Measurements from ENCODE around the gene DHRS12.

Gene DHRS12

DNA sequence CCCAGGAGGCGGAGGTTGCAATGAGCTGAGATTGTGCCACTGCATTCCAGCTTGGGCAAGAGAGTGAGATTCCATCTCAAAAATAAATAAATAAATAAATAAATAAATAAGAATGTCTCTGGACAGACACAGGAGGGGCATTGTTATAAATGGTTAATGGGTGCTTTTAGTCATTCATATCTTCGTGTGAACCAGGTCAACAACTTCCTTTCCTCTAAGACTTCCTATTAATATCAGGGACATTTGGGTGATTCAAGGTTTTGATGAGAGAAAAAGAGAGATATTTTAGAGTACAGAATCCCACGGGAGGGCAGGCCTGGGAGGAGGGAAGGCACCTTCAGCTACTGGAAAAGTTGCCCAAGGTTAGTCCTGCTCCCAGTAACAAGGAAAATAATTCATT is 23.9 kb downstream of the DHRS12 start:
- Histone ChIP-seq H4K20me1 (ENCODE audit: insufficient read depth, low read length) (no peaks in the 10 kb centered on the region), H3K36me3 (ENCODE audit: insufficient read depth, low read length) (no peaks in the 10 kb centered on the region), H3K9me3 (ENCODE audit: insufficient read depth, low read length, severe bottlenecking) (no peaks in the 10 kb centered on the region), H3K79me2 (ENCODE audit: insufficient read depth, low read length) (no peaks in the 10 kb centered on the region), H3K4me1 (ENCODE audit: insufficient read depth, low read length) (no peaks in the 10 kb centered on the region), H3K4me2 (ENCODE audit: insufficient read depth, low read length) (no peak overlapping the region), H3K27me3 (ENCODE audit: insufficient read depth, low read length, poor library complexity) (no peaks in the 10 kb centered on the region), H3K4me3 (ENCODE audit: low read depth in 1 of 2, low read length in 2 of 2) (no peak overlapping the region), H2AFZ (ENCODE audit: low read depth, low read length) (no peak overlapping the region), H3K9ac (ENCODE audit: low read depth, low read length) (no peak overlapping the region), H3K27ac (ENCODE audit: low read length) (no peak overlapping the region)
- DNase-seq (no peak), ATAC-seq (ENCODE audit: insufficient read depth, low read depth) (no peak)
- TF ChIP-seq CTCF (IDR thresholded peaks at IDR 0.05; ENCODE audit: borderline replicate concordance, extremely low read depth, low read length, poor library complexity, severe bottlenecking) (no peak), EZH2 (IDR thresholded peaks at IDR 0.05; ENCODE audit: borderline replicate concordance, low read depth, low read length, severe bottlenecking) (no peak)

DNA sequence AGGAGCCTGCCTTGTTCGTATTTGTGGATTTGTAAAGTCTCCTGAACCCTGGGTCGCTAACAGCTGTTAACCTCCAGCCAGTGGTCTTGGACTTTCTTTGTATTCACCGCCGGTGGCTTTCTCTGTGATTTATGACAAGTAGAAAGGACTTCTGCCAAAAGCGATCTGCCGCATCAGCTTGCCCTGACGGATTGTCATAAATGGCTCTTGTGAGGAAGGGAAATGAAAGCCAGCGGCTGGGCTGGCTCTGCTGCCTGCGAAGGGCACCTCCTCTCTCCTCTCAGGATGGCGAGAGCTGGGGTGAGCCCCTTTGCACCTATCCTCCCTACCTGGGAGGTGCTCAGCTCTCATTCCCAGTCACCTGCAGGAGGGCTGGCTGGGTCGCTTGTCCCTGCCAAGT is 25.6 kb downstream of the DHRS12 start:
- TF ChIP-seq EZH2 (IDR thresholded peaks at IDR 0.05; ENCODE audit: borderline replicate concordance, low read depth, low read length, severe bottlenecking) = no peak

GRCh38 chr13:51777921-51778320 is 26.0 kb downstream of the DHRS12 start:
- H3K4me1 ChIP-seq (ENCODE audit: insufficient read depth, low read length) = no peaks in the 10 kb centered on the region
- H3K4me2 ChIP-seq (ENCODE audit: insufficient read depth, low read length) = no peak overlapping the region
- no peaks in the 10 kb centered on the region for H3K79me2 ChIP-seq (ENCODE audit: insufficient read depth, low read length)
- no peak overlapping the region for H2AFZ ChIP-seq (ENCODE audit: low read depth, low read length)
- no peak overlapping the region for H3K4me3 ChIP-seq (ENCODE audit: low read depth in 1 of 2, low read length in 2 of 2)
- no peak for DNase-seq
- no peaks in the 10 kb centered on the region for H4K20me1 ChIP-seq (ENCODE audit: insufficient read depth, low read length)
- no peak overlapping the region for H3K27ac ChIP-seq (ENCODE audit: low read length)
- no peaks in the 10 kb centered on the region for H3K27me3 ChIP-seq (ENCODE audit: insufficient read depth, low read length, poor library complexity)
- no peak for ATAC-seq (ENCODE audit: insufficient read depth, low read depth)
- no peaks in the 10 kb centered on the region for H3K9me3 ChIP-seq (ENCODE audit: insufficient read depth, low read length, severe bottlenecking)
- TF ChIP-seq EZH2 (IDR thresholded peaks at IDR 0.05; ENCODE audit: borderline replicate concordance, low read depth, low read length, severe bottlenecking) (no peak), CTCF (IDR thresholded peaks at IDR 0.05; ENCODE audit: borderline replicate concordance, extremely low read depth, low read length, poor library complexity, severe bottlenecking) (no peak)
- H3K9ac ChIP-seq (ENCODE audit: low read depth, low read length) = no peak overlapping the region
- H3K36me3 ChIP-seq (ENCODE audit: insufficient read depth, low read length) = no peaks in the 10 kb centered on the region

More for the DNA sequence above, 25.6 kb downstream of the DHRS12 start:
- DNase-seq (no peak), ATAC-seq (ENCODE audit: insufficient read depth, low read depth) (no peak)
- H3K27ac ChIP-seq (ENCODE audit: low read length) = no peak overlapping the region
- no peaks in the 10 kb centered on the region for H3K4me1 ChIP-seq (ENCODE audit: insufficient read depth, low read length)
- no peaks in the 10 kb centered on the region for H3K79me2 ChIP-seq (ENCODE audit: insufficient read depth, low read length)
- no peak overlapping the region for H2AFZ ChIP-seq (ENCODE audit: low read depth, low read length)
- H3K4me2 ChIP-seq (ENCODE audit: insufficient read depth, low read length) = no peak overlapping the region
- no peaks in the 10 kb centered on the region for H3K36me3 ChIP-seq (ENCODE audit: insufficient read depth, low read length)
- no peak overlapping the region for H3K9ac ChIP-seq (ENCODE audit: low read depth, low read length)
- H3K27me3 ChIP-seq (ENCODE audit: insufficient read depth, low read length, poor library complexity) = no peaks in the 10 kb centered on the region
- no peaks in the 10 kb centered on the region for H3K9me3 ChIP-seq (ENCODE audit: insufficient read depth, low read length, severe bottlenecking)
- no peaks in the 10 kb centered on the region for H4K20me1 ChIP-seq (ENCODE audit: insufficient read depth, low read length)
- no peak overlapping the region for H3K4me3 ChIP-seq (ENCODE audit: low read depth in 1 of 2, low read length in 2 of 2)

GRCh38 chr13:51776179-51776578 is 27.8 kb downstream of the DHRS12 start:
- Histone ChIP-seq H3K27ac (ENCODE audit: low read length) (no peak overlapping the region), H4K20me1 (ENCODE audit: insufficient read depth, low read length) (no peaks in the 10 kb centered on the region), H2AFZ (ENCODE audit: low read depth, low read length) (no peak overlapping the region), H3K79me2 (ENCODE audit: insufficient read depth, low read length) (no peaks in the 10 kb centered on the region), H3K4me1 (ENCODE audit: insufficient read depth, low read length) (no peaks in the 10 kb centered on the region), H3K36me3 (ENCODE audit: insufficient read depth, low read length) (no peaks in the 10 kb centered on the region), H3K27me3 (ENCODE audit: insufficient read depth, low read length, poor library complexity) (no peaks in the 10 kb centered on the region), H3K9me3 (ENCODE audit: insufficient read depth, low read length, severe bottlenecking) (no peaks in the 10 kb centered on the region), H3K4me3 (ENCODE audit: low read depth in 1 of 2, low read length in 2 of 2) (no peak overlapping the region), H3K4me2 (ENCODE audit: insufficient read depth, low read length) (no peak overlapping the region), H3K9ac (ENCODE audit: low read depth, low read length) (no peak overlapping the region)
- DNase-seq (no peak), ATAC-seq (ENCODE audit: insufficient read depth, low read depth) (no peak)
- TF ChIP-seq CTCF (IDR thresholded peaks at IDR 0.05; ENCODE audit: borderline replicate concordance, extremely low read depth, low read length, poor library complexity, severe bottlenecking) = no peak
- TF ChIP-seq EZH2 (IDR thresholded peaks at IDR 0.05; ENCODE audit: borderline replicate concordance, low read depth, low read length, severe bottlenecking) = no peak

Measured in DND-41 (cell line).